GM10266 (cell line): ENCODE results near the gene KLK14.
A peak's percentile ranks its signal among the peaks of the same experiment; 100 is the strongest.

Experiments used
- DNase-seq: peaks from one replicate; pipeline ENCODE4 v3.0.0; 2012; ENCODE audit errors: extremely low spot score
- CTCF ChIP-seq: IDR thresholded peaks from 2 replicates; pipeline ENCODE4 v1.5.1; 2012; ENCODE audit warnings: mild to moderate bottlenecking, low read depth; ENCODE audit not compliant: control insufficient read depth, insufficient read depth; ENCODE audit errors: missing control alignments

KLK14 gene

GRCh38 chr19:51100601-51101000, 17.9 kb upstream of the KLK14 start:
- TF ChIP-seq CTCF, result no peak
- no peak for DNase-seq

GRCh38 chr19:51099047-51099382, 16.3 kb upstream of the KLK14 start:
- TF ChIP-seq CTCF, result no peak
- DNase-seq, result no peak

- TF ChIP-seq CTCF, result no peak
- no peak for DNase-seq
These were observed 15.8 kb upstream of the KLK14 start for GRCh38 chr19:51098365-51099046.

- peak; percentile 10 for TF ChIP-seq CTCF
- DNase-seq, result no peak
These were observed 15.1 kb upstream of the KLK14 start for GRCh38 chr19:51097796-51098195.

GRCh38 chr19:51097166-51097738, 14.6 kb upstream of the KLK14 start:
- DNase-seq, result peak; percentile 90
- TF ChIP-seq CTCF, result peak; percentile 91

- no peak for TF ChIP-seq CTCF
These were observed 13.9 kb upstream of the KLK14 start for GRCh38 chr19:51096473-51097165.

More at GRCh38 chr19:51096473-51097165, 13.9 kb upstream of the KLK14 start:
- peak; percentile 27 for DNase-seq
